T-helper 1 cell (primary cell): ENCODE measurements around the gene DIAPH3.

Experiments used
- DNase-seq, 5 donors: peaks; one replicate each; pipeline ENCODE4 v3.0.0-alpha.2; 2012 to 2020

The DIAPH3 gene

DNA sequence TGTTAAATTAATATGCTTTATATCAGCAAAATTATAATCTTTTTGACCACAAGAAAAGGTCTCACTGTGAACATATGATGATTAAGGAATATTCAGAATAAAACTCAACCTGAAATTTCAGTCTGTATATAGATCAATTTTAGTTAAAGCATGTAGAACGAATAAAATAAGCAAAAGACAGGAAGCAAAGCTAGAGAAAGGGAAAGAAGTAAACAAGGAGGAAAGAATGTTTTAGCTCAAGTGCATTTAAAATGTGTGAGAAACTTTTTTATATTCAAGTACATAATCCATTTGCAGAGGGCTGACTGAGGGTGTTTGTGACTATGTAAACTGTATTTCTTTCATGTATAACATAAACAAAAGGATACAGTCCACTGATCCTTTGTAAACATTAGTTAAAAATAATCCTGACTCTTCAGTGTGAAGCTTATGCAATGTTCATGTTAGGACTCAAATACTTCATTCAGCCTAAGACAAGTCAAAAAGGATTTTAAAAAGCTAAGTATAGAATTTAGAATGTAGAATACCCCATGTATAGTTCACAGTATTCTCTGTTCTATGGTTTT lies 472.1 kb downstream of the DIAPH3 start:
- no peak for DNase-seq

GRCh38 chr13:59690857-59691500 lies 472.7 kb downstream of the DIAPH3 start:
- DNase-seq: no peak

DNA sequence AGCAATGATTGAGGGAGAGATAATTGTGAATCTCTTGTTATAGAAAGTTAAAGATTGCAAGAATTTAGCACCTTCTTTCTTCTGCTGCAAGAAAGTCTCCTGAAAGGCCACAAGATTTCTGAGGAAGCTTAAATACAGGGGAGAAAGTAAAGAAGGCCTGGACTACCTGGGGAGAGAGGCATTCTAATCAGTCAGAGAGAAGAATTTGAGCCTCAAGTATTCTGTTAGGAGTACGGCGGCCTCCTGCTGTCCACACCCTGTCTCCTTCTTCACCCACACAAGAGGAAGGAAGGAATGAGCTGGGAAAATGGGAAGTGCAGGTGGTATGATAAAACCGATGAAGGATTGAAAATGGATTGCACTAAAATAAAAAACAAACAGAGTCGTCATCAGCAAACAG lies 474.7 kb downstream of the DIAPH3 start:
- no peak for DNase-seq

DNA sequence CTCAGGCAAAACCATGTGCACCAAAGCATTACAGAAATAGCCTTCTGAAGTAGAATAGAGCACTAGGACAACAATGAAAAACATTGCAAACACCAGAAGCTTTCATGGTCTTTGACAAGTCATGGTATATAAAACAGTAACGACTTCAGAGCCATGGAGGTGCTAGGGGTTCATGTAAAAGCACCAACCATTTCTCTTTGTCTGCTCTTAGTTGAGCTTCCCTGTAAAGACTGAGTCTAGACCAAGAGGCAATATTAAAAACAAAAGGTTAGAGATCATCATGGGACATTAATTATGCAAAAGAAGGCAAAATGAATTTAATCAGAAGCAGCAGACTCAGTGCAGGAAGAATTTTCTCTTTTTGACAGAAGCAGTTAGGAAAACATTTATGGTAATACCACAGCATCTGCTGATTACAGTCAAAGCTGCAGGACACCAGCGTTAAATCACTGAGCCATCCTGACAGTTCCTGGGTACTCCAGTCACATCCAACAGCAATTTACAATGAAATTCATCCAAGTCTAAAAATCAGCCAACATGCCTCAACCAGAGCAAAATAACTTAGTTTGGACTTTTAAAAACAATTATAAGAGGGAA lies 476.8 kb downstream of the DIAPH3 start:
- DNase-seq: no peak

DNA sequence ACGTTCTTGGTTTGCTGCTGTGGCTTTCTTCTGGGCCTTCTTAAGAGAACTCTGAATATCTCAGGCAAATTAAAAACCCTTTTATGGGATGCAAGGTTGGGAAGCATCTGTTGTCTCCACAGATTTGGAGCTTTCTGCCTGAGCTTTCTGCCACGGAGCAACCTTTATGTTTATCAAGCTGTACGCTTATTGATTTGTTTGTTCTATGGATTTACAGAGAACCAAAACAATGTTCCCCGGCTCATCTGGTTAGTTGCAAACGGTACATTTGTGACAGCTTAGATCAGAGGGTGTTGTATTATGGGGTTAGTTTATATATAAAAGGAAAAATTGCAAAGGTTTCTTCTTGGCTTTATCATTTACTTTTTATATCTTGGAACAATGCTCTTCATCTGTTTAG lies 479.6 kb downstream of the DIAPH3 start:
- no peak for DNase-seq

DNA sequence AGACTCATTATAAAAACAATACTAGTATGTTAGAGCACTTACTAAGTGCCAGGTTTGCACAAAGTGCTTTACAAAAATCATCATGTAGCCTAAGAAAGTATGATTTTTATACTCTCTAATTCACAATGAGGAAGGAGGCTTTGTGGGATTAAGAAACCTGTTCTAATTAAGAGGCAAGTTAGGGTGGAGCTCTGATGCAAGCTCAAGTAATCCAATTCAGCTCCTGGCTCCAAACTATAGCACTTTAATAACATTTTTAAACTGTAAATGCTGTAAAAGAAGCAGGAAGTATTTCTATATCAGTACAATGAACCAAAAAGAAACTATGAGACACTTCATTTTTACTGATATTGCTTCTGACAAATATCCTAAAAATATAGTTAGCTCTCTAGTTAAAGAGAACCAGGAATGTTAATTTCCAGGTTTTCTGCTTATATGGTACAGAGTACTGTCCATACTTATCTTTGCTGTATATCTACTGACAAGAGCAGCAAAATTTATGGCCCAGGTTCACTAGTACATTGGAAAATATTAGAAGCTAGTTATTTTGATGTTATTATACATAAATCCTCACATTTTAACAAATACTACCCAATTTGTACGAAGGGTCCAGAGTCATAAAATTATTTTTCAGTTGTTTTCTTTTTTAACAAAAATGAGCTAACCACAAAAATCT lies 482.0 kb downstream of the DIAPH3 start:
- DNase-seq: no peak

GRCh38 chr13:59680429-59681024 lies 483.2 kb downstream of the DIAPH3 start:
- peak in 1 of 5 donors; percentile 4 for DNase-seq

GRCh38 chr13:59679254-59679653 lies 484.5 kb downstream of the DIAPH3 start:
- DNase-seq: no peak

- DNase-seq: peak in 2 of 5 donors; percentile 2 to 20
These were observed 485.5 kb downstream of the DIAPH3 start for GRCh38 chr13:59677966-59678814.

DNA sequence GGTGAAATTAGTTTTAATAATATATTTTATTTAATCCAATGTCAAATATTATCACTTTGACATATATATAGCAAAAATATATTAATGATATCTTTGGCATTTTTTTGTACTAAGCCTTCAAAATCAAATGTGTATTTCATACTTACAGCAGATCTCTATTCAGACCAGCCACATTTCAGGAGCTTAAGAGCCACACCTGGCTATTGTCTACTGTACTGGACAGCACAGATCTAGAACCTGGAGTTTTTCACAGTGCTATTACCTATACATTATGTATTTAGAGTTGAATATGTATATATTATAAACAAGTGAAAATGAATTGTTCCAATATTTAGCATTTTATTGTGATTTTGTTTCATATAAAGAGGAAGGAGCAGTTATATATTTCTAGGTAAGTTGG lies 486.3 kb downstream of the DIAPH3 start:
- no peak for DNase-seq

GRCh38 chr13:59674616-59675015 lies 489.1 kb downstream of the DIAPH3 start:
- DNase-seq: no peak

DNA sequence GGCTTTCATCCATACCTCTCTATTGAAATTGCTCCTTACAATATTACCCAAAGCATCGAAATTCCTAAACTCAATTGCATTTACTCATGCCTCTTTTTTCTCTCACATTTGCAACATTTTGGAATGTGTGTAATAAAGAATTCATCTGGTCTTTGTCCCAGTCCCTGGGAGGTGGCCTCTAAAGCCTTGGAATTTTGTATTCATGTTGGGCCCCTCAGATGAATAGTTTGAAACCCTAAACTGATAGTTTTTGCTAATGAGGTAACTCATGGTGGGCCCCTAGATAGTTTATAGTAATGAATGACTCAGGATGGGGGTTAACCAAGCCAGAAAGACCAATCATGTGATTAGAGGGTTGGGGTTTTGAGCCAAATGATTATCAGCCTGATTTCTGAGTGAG lies 490.4 kb downstream of the DIAPH3 start:
- no peak for DNase-seq

- DNase-seq: no peak
These were observed 491.3 kb downstream of the DIAPH3 start for GRCh38 chr13:59672445-59672844.

GRCh38 chr13:59671881-59672280 lies 491.8 kb downstream of the DIAPH3 start:
- no peak for DNase-seq

GRCh38 chr13:59666504-59666903 lies 497.2 kb downstream of the DIAPH3 start:
- DNase-seq: no peak

DNA sequence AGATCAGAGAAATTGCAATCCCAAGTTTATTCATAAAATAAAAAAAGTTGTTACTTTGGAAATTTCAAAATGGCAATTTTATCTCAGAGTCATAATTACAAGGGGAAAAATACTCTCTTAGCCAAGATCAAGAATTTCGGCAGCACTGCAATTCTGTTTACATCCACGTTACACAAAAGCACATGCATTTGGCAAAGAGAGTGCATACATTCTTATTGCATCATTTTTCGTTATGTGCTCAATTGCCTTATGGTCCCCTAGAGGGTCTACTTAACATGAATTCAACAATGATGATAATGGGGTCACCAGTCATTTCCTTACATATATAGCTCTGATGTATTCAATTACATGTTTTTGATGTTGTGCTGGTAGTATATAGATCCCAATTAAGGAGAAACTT lies 498.0 kb downstream of the DIAPH3 start:
- DNase-seq: no peak

DNA sequence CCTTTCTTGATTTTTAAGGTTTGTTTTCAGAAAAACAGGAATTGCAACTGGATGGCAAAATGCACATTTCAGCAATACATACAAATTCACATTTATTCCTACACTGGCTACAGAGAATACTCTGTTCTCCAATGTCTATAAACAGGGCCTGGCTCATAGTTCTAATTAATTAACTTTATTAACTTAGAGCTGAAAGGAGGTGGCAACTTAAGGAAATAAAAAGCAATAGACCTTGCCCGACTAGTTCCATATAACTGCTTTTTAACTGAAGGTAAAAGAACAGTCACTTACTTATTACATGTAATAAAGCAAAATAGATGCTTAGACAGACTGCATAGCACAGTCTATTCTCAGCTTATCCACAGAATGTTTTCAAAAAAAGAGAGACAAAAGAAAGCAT lies 498.5 kb downstream of the DIAPH3 start:
- no peak for DNase-seq

DNA sequence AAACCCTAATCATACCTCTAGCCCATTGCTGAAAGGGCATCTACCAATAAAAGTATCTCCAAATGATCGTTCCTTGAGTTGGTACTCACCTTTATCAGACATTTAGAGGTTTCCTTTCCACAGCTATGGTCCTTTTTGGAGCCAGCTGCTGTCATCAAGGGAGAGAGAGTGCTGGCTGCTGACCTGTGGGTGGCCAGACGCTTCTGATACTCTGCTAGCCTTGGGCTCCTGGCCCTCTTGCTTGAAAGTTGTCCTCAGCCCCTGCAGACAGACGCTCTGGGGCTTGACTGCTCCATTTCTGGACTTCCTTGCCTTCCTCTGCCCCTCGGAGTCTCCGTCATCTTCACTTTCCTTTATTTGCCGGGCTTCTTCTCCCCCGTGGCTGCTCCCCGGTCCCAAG lies 499.1 kb downstream of the DIAPH3 start:
- DNase-seq: no peak

- no peak for DNase-seq
These were observed 500.0 kb downstream of the DIAPH3 start for GRCh38 chr13:59663707-59664106.

GRCh38 chr13:59660582-59660981 lies 503.1 kb downstream of the DIAPH3 start:
- no peak for DNase-seq

DNA sequence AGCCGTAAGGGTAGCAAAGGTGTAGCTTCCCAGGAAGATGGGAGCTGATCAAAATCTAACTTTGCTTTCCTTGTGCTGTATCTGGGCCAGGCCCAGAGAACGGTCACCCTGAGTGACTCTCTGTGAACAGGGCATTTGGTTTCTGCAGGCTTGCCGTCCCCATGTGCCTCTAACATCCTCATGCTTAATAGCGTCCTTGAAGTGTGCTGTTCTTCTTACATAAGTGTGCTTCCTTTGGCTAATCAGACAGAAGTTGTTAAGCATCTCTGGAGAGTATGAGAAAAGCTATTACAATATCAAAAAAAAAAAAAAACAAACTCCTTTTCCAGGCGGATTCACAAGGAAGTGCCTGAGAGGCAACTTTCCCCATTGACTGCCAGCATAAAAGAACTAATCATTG lies 503.7 kb downstream of the DIAPH3 start:
- no peak for DNase-seq

DNA sequence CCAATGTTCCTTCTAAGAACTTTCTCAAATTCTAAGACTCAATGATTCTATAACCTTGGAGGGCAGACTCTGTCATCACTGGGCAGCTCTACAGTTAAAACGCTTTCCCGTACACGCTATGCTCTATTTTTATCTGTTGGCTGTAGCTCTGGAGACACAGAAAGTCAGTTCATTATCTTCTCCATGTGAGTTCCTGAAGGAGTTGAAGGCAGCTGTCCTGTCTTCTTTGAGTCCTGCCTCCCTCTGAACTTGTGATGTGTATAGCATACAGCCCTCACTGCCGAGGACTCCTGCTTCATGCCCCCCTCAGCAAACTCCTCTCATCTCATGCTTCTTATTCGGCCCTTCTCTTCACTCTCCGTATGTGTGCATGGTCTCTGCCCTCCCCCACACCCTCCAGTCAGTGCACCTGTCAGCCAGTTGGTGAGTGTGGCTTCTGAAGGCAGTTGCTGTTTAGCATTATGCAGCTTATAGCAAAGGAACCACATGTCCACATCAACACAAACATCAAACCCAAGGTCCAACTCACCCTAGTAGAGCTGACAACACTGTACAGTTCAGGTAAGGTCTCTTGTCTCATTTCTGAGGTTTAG lies 504.9 kb downstream of the DIAPH3 start:
- DNase-seq: no peak
